ENCODE data around the gene STON2.

DNA sequence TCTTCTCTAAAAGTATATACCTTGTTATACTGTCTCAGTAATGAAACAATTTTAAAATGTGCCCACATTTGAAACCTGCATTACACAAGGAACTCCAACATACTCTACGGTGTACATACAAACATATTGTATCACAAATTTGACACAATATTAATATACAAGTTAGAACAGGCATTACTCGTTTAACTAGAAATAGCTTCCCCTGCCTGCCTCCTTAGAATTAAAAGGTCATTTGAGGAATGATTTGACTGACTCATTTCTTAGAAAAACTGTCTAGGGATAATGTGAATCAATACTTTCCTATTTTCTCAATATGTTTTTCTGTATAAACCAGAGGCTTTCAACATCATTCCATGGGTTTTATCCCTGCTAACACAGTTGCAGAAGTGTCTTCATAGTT is 73.7 kb downstream of the STON2 start:
- TF ChIP-seq ZNF274 (IDR thresholded peaks at IDR 0.05; ENCODE audit: low read depth, low read length) (no peak), SUZ12 (IDR thresholded peaks at IDR 0.05; ENCODE audit: extremely low read depth, insufficient read depth, insufficient read length) (no peak), YY1 (IDR thresholded peaks at IDR 0.05; ENCODE audit: insufficient read depth, insufficient read length) (no peak)

Data from NT2/D1 (cell line).